ENCODE data around the gene GSTK1.
A peak's percentile ranks its signal among the peaks of the same experiment; 100 is the strongest.
"Not testable (repeated sequence)": the region's sequence is repeated elsewhere in the genome, so short reads cannot be mapped to it uniquely, and the experiment has no call there.

Gene GSTK1

DNA sequence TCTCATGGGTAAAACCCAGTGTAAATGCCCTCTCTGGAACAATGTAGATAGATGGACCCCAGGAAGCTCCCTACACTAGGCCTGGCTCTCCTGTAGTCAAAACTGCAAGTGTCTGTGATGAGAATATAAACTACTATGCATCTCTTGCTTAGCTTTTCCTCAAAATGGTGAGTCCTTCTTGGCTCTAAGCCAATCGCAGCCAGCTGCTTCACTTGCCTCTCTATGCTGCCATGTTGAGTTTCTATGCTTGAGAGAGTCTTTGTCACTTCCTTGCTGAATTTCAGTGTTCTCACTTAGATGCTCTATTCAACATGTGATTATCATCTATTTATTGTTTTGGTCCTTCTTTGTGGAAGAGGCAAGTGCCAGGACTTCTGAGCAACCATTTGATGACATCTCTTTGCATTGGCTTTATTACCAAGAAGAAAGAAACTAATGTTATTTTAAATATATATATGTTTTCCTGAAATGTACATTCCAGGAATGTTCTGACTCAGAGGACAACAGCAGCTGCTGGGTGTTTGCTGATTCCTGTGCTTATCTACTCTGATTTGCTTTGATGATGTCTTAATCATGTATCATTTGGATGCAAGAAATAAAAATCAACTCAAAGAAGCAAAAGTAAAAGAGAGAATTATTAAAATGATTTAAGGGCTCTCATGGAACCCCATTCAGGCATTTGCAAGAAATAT, 24.8 kb upstream of the GSTK1 start:
- DNase-seq (ENCODE audit: low read depth in 2 of 2) = no peak

DNA sequence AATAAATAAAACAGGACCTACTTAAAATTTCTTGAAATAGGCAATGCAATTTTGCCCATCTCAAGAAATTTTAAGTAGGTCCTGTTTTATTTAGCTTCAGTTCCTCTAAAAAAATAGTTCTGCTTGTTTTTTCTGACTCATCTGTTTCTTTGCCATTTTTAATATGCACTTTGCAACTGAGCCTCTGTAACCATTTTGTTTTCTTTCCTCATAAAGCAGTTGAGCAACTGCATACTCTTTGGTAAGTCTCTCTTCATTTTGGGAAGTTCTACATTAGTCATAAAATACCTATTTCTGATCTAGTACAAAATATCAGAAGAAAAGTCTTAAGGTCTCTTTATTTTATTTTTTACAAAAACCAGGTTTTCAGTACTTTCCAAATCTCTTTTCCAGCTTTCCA, 23.4 kb upstream of the GSTK1 start:
- DNase-seq (ENCODE audit: low read depth in 2 of 2) = no peak

DNA sequence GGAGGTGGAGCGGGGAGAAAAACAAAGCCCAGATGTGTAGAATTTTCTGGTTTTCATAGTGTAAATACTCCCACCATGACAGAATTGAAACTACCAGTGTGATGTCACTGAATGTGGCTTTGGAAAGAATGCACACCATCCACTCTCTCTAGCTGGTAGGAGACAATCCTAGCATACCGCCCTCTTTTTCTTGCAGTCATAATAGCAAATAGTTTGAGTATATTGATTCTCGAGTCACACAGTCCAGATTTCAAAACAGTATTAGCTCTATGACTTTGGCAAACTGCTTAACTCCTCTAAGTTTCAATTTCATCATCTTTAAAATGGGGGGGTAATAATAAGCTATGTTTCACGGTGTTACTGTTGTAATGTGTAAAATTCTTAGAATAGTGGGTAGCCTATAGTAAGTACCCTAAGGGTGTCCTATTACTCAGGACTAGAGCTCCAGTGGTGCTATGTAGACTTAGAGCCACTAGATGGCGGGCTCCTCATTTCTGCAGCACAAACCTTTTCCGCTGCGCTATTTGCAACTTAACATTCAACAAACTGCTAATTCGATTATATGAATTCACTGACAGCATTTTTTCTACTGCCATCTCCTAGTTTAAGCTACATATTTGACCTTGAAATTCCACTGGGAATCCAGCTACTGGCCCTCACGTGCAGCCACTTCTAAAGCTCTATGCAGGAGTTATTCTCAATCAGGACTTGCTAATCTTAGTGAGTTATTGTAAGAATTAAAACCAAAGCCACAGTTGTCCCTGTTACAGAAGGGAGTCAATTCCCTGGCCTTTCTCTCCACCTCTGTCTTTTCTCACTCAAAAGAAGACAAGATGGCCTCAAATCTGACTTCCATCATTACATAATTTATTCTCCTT, 22.7 kb upstream of the GSTK1 start:
- peak; percentile 44 to 54 for DNase-seq (ENCODE audit: low read depth in 2 of 2)

DNA sequence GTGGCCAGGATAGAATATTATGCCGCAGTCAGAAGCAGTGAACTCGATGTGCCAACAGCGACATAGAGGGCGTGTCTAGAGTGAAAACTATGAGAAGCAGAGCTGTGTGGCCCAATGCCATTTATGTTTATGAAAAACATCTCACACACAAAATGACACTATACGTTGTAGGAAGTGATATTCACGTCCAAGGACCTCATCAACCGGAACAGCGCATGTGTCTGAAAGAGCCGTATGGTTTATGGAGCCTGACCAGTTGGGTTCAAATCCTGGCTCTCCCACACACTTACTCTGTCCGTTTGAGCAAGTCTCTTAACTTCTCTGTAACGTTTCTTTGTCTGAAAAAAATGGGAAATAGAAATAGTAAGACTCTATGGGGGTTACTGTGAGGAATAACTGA, 20.9 kb upstream of the GSTK1 start:
- DNase-seq (ENCODE audit: low read depth in 2 of 2) = no peak

DNA sequence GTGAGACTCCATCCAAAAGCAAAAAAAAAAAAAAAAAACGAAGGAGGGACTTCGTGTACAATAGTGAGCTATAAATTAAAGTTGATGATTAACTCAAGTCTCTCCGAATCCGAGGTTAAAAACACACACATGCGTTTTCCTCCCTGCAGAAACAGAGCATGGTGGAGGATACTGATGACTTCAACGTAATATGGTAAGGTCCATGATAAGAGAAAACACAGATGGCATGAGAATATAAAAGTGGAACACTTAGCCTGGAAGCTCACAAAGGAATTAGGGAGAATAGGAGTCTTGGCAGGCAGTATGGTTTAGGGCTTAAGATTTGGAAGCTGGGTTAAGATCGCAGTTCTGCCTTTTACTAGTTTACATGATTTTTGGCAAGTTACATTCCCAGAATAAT, 20.1 kb upstream of the GSTK1 start:
- DNase-seq (ENCODE audit: low read depth in 2 of 2) = no peak

DNA sequence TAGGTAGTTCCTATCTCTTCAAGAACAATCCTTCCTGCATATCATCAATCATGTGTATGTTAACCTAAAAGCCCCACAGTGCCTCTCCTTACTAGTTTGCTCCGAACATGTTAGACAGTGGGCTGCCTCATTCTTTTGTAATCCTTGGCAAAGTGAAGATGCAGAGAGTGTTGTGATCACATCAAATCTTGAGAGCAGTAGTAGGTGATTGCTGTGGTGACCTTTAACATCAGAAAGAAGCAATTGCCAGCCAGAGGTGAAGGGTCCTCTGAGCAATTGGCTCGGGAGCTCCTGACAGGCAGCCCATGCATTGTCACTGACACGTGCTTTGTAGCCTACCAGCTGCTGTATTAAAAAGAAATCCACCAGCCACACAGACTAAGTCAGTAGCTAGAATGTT, 19.6 kb upstream of the GSTK1 start:
- no peak for DNase-seq (ENCODE audit: low read depth in 2 of 2)

DNA sequence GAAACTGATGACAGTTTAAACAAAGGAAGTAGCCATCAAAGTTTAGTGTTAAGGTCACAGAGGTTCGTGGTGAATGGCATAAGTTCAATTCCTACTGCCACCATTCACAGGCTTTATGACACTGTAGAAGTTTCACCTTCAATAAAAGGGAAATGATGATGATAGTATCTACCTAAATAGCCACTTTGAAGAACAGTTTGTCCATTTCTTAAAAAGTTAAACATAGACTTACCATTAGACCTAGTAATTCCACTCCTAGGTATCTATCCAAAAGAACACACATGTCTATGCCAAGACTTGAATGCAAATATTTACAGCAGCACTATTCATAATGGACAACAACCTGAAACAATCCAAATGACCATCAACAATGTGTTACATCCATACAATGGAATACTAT, 18.9 kb upstream of the GSTK1 start:
- DNase-seq (ENCODE audit: low read depth in 2 of 2) = no peak

DNA sequence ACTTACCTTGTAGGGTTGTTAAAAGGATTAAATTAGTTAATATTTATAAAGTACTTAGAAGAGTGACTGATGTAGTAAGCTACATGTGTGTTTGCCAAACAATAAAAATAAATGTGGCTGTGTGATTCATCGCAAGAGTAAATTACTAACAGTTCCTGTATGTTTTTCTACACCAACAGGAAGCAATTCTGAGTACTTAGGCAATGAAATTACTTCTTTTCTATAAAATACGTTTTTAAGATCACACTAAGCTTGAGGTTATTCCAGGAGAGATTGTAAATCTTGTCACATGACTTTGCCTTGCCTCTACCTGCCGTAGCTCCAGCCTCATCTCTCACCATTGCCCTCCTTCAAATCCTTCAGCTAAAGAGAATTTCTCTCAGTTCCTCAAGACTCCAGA, 18.1 kb upstream of the GSTK1 start:
- no peak for DNase-seq (ENCODE audit: low read depth in 2 of 2)

DNA sequence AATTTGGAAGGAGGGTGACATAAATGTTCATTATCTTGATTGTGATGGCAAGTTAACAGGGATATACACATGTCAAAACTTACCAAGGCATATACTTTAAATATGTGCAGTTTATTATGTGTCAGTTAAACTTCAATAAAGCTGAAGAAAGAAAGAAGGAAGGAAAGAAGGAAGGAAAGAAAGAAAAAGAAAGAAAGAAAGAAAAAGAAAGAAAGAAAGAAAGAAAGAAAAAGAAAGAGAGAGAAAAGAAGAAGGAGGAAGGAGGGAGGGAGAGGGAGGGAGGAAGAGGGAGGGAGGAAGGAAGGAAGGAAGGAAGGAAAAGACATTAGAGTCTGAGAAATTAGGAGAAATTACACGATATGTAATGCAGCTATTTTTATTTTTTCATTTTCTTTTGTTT, 15.9 kb upstream of the GSTK1 start:
- DNase-seq (ENCODE audit: low read depth in 2 of 2) = no peak

DNA sequence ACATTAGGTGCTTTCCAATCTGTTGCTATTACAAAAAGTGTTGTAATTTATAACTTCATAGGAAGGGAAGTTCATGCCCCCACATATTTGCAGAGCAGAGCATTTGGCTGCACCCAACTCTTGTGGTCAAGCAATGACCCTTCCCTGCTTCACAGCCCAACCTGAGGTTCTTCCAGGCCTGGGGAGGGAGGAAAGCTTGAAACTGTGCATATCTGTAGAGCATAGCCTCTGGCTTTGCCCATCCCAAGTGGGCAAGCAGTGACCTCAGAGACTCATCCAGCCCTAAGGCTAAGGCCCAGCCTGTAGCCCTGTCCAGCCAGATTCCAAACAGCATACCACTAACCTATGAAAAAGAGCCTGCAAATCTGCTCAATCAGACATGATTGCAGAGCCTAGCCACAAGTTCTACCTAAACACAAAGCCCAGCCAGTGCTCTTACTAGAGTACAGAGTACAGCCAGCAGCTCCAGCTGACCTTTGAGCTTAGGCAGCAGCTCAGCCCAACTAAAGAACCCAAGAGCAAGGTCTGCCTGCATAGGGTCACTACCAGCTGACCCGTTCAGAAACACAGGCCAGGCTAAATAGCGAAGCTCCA, 14.4 kb upstream of the GSTK1 start:
- DNase-seq (ENCODE audit: low read depth in 2 of 2) = no peak

DNA sequence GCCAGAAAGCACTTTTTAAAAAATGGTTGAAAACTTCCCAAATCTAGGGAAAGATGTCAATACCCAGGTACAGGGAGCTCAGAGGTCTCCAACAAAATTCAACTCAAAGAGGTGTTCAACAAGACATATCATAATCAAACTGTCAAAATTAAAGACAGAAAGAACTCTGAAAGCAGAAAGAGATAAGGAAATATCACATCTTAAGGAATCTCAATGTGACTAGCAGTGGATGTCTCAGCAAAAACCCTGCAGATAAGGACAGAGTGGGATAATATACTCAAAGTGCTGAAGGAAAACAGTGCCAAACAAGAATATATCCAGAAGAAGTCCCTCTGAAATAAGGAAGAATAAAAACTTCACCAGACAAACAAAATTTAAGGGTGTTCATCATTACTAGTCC, 13.0 kb upstream of the GSTK1 start:
- DNase-seq (ENCODE audit: low read depth in 2 of 2) = no peak

DNA sequence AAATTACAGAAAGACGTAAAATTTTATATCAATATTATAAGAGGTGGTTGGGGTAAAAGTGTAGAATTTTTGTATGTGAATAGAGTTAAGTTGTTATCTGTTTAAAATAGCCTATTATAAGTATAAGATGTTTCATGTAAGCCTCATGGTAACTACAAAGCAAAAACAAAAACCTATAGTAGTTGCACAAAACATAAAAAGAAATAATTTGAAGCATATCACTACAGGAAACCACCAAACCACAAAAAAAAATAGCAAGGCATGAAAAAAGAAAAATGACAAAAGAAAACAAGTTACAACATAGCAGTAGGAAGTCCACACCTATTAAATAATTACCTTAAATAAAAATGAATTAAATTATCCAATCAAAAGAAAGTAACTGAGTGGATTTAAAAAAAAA, 12.4 kb upstream of the GSTK1 start:
- no peak for DNase-seq (ENCODE audit: low read depth in 2 of 2)

DNA sequence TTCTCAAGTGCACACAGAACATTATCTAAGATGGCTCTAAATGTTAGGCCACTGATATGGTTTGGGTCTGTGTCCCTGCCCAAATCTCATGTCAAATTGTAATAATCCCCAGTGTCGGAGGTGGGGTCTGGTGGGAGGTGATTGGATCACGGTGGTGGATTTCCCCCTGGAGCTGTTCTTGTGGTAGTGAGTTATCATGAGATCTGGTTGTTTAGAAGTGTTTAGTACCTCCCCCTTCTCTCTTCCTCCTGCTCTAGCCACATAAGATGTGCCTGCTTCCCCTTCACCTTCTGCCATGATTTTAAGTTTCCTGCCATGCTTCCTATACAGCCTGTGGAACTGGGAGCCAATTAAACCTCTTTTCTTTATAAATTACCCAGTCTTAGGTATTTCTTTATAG, 11.2 kb upstream of the GSTK1 start:
- no peak for DNase-seq (ENCODE audit: low read depth in 2 of 2)

DNA sequence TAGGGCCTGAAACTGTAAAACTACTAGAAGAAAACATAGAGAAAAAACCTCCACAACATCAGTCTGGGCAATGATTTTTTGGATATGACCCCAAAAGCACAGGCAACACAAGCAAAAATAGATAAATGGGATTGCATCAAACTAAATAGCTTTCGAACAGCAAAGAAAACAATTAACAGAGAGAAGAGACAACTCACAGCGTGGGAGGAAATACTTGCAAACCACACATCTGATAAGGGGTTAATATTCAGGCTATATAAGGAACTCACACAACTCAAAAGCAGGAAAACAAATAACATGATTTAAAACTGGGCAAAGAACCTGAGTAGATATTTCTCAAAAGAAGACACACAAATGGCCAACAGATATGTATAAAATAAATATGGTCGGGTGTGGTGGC, 7.7 kb upstream of the GSTK1 start:
- DNase-seq (ENCODE audit: low read depth in 2 of 2) = no peak

DNA sequence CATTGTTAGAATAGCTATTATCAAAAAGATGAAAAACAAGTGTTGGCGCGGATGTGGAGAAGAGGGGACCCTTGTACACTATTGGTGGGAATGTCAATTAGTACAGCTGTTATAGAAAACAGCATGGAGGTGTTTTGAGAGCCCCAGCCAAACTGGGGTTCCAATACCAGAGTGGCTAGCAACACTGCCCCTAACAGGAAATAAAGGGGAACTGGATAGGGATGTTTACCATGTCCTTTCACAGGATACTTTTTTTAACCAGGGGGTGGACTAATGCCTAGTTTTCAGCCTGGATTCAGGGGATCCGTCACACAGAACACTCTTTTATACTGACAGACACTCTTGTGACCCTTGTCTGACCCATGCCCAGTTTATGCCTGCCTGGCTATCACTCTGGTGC, 6.9 kb upstream of the GSTK1 start:
- DNase-seq (ENCODE audit: low read depth in 2 of 2) = no peak

DNA sequence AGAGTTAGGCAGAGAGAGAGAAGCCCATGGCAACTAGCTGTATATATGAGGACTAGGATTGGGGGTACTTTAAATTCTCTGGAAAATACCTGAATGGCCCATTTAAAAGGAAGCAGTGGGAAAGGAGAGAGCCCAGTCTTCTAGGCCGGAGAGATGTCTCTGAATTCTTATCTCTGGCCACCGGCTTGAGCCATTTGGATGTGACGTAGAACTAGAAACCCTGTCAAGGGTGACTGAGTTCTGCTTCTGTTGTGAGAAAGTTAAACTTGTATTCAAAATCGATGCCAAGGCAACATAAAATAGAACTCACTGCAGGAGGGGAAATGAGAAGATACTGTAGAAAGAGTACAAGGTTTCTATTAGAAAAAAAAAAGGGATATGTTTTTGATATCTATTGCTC, 6.3 kb upstream of the GSTK1 start:
- DNase-seq (ENCODE audit: low read depth in 2 of 2) = no peak

DNA sequence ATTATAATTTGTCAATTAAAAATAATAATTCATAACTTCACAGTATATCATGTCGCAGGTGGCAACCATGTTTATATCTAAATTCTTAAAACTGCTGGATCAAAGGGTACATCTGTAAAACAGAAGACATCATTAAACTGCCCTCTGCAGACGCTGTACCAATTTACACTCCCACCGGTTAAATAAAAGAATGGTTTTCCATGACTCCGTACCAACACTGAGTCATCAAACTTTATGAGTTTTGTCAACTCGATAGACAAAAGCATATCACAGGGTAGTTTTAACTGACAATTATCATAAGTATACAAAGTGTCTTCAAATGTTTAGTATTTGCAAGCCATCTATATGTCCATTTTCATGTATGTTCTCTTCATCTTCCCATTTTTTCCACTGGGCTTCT, 5.7 kb upstream of the GSTK1 start:
- DNase-seq (ENCODE audit: low read depth in 2 of 2) = no peak

DNA sequence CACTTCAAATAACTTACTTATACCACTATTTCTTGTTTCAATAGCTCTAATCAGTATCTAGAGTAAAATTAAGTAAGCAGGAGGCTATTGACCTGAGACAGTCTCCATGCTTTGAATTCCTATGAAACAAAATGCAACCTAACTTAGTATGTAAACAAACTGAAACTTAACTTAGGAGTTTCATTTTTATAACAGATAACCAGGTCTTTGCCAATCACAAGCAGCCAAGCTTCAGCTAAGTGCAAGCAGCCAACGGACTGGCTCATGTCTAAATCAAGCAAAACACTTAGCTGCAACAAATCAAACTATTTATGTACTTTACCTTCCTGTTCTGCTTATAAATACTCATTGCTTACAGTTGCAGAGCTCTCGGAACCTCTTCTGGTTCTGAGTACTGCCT, 4.4 kb upstream of the GSTK1 start:
- no peak for DNase-seq (ENCODE audit: low read depth in 2 of 2)

DNA sequence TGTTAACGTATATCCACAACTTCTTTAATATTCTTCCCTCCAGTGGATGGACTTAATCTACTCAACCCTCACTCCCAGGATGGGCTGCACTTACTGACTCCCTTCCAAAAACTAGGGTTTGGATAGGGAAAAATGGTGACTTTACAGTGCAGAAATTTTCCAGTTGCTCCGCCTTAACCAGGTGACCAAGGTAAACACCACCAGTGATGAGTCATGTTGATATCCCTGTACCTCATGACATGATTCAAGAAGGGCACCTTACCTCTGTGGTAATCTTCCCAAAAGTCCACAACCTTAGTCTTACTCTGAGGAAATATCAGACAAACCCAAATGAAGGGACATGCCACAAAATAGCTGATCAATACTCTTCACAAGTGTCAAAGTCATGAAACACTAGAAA, 3.5 kb upstream of the GSTK1 start:
- no peak for DNase-seq (ENCODE audit: low read depth in 2 of 2)

DNA sequence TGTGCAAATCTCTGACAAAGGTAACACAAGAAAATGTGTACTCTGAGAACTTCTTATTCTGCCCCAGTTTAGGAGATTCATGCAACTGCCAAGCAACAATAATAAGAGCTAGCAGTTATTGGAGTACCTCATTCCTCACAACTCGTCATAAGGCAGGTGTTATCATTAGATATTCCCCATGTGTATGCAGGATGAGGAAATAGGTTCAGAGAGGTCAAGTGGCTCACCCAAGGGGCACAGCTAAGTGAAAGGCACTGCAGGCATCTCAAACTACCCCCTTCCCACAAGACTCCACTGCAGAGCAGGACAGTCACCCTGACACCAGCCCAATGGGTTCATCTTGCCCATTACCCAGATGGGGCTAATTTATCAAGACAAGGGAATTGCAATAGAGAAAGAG, 1.3 kb upstream of the GSTK1 start:
- DNase-seq (ENCODE audit: low read depth in 2 of 2) = no peak

DNA sequence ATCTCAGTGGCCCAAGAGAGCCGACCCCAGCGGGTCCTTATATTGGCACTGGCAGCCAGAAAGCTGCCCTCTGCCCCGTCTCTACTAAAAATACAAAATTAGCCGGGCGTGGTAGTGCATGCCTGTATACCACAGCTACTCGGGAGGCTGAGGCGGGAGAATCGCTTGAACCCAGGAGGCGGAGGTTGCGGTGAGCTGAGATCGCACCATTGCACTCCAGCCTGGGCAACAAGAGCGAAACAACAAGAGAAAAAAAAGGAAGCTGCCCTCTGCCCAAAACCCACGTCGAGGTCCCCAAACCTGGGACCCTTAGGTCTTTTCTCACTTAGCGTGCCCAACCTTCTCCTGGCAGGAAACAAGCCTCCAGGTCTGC, 941 bp downstream of the GSTK1 start:
- not testable (repeated sequence) for DNase-seq (ENCODE audit: low read depth in 2 of 2)

DNA sequence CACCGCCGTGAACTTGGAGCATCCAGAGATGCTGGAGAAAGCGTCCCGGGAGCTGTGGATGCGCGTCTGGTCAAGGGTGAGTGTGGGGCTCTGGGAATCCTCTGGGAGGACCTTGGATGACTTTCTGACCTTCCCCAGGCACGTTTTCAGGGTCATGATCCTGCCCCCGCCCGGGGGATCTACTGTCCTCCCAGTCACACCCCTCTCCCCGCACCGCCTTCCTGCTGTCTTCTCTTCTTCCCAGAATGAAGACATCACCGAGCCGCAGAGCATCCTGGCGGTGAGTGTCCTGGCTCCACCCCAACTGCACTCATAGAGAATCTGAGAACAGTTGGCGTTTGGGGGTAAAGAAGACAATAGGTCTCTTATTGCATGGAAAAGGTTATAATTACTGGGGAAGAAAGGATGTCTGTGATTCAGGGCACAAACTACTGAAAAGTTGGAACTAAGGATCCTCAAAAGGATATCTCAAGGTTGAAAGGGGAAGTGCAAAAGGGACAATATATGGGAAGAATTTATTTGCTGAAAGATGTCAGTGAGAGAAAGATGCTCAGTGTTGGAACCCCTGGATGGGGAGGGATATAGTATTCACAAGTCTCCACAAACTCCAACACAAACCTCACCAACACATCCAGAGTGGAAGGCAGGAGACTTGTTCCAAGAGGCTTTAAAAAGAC, 1.9 kb downstream of the GSTK1 start:
- DNase-seq (ENCODE audit: low read depth in 2 of 2) = no peak

DNA sequence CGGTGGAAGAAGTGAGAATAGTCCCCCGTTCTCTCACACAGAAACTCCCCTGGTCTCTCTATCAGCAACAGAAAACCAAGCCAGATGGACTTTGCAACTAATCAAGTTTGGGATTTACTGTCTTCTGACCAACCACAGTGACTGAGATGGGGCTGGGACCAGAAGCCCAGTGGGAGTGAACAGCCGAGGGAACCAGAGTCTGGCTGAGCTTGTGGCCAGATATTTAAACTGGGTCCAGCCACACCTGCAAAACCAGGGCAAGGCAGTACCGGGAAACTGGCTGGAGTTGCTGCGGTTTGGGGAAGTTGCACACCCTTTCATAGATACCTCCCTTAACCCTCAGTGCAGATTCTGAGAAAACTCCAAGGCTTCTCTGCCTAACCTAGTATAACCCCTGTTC, 6.0 kb downstream of the GSTK1 start:
- DNase-seq (ENCODE audit: low read depth in 2 of 2) = no peak
